ENCODE results near the gene HDHD3. TPM values are rescaled to one million over a fixed set of nuclear protein-coding genes. Genes with fewer than 3 reads are reported as not detected.

The HDHD3 gene
- polyA plus RNA-seq, 1 donor (not counting 4 experiments of a cell fraction or from before 2014, with no cell fraction given), result 14.7 TPM

DNA sequence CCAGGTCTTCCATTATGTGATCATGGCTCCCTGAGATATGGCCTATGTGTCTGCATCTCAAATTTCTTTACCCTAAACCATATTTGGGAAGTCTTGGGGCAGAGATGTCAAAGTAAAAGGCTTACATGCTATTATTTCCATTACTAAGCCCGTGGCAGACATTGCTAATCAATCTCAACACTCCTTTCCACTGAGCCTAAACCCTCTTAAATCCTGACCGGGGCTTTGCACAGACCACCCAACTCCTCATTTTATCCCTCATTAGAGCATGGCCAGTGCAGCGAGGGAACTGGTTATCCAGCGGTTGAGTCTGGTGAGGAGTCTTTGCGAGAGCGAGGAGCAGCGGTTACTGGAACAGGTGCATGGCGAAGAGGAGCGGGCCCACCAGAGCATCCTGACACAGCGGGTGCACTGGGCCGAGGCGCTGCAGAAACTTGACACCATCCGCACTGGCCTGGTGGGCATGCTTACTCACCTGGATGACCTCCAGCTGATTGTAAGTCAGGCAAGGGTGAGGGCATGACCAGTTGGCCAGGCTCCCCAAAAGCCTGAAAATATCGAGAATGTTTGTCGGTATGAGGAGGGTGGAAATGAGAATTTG lies 16.4 kb downstream of the HDHD3 start:
- Histone ChIP-seq H3K4me3 (ENCODE audit: control insufficient read depth in 2 of 3, extremely low read depth in 1 of 3, insufficient read depth in 2 of 3, low read depth in 1 of 3, low read length in 3 of 3) (no peak overlapping the region), H3K4me2 (ENCODE audit: control insufficient read depth, extremely low read depth, insufficient read depth, low read depth, low read length) (no peak overlapping the region), H3K4me1 (ENCODE audit: control insufficient read depth, extremely low read depth, insufficient read depth, low read length) (no peaks in the 10 kb centered on the region), H3K9ac (ENCODE audit: control insufficient read depth, extremely low read depth, insufficient read depth, low read length) (no peak overlapping the region), H3K9me3 (ENCODE audit: control insufficient read depth, low read depth, low read length) (no peaks in the 10 kb centered on the region), H3K36me3 (ENCODE audit: control insufficient read depth in 2 of 2, extremely low read depth in 1 of 2, insufficient read depth in 2 of 2, low read length in 2 of 2) (no peaks in the 10 kb centered on the region), H3K27ac (ENCODE audit: control insufficient read depth, insufficient read depth, low read length) (no peak overlapping the region), H3K27me3 (ENCODE audit: control insufficient read depth, extremely low read depth, insufficient read depth, low read length) (no peaks in the 10 kb centered on the region), H3K79me2 (ENCODE audit: control insufficient read depth, insufficient read depth, low read length) (no peaks in the 10 kb centered on the region), H2AFZ (ENCODE audit: control insufficient read depth, low read length) (no peak overlapping the region), H4K20me1 (ENCODE audit: control insufficient read depth, extremely low read depth, insufficient read depth, low read length) (no peaks in the 10 kb centered on the region), H3K9me1 (ENCODE audit: control insufficient read depth, extremely low read depth, insufficient read depth, low read length) (no peaks in the 10 kb centered on the region)
- no peak for TF ChIP-seq EZH2 (IDR thresholded peaks at IDR 0.05; ENCODE audit: low read length)
- TF ChIP-seq, protein P1, sequence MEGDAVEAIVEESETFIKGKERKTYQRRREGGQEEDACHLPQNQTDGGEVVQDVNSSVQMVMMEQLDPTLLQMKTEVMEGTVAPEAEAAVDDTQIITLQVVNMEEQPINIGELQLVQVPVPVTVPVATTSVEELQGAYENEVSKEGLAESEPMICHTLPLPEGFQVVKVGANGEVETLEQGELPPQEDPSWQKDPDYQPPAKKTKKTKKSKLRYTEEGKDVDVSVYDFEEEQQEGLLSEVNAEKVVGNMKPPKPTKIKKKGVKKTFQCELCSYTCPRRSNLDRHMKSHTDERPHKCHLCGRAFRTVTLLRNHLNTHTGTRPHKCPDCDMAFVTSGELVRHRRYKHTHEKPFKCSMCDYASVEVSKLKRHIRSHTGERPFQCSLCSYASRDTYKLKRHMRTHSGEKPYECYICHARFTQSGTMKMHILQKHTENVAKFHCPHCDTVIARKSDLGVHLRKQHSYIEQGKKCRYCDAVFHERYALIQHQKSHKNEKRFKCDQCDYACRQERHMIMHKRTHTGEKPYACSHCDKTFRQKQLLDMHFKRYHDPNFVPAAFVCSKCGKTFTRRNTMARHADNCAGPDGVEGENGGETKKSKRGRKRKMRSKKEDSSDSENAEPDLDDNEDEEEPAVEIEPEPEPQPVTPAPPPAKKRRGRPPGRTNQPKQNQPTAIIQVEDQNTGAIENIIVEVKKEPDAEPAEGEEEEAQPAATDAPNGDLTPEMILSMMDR (optimal IDR thresholded peaks at IDR 0.05 in 1 of 3, IDR thresholded peaks at IDR 0.05 in 1 of 3, conservative IDR thresholded peaks at IDR 0.05 in 1 of 3; ENCODE audit: extremely low read depth in 1 of 3, insufficient read depth in 2 of 3, low read length in 3 of 3), result no peak
- dilution Hi-C loops (cut with MboI; ENCODE audit: extremely low pct_ligation_motif_present, low sequenced_read_pairs), result no loop called here
- FAIRE-seq, result no peak
- no peak for DNase-seq (ENCODE audit: low read depth, low spot score)

DNA sequence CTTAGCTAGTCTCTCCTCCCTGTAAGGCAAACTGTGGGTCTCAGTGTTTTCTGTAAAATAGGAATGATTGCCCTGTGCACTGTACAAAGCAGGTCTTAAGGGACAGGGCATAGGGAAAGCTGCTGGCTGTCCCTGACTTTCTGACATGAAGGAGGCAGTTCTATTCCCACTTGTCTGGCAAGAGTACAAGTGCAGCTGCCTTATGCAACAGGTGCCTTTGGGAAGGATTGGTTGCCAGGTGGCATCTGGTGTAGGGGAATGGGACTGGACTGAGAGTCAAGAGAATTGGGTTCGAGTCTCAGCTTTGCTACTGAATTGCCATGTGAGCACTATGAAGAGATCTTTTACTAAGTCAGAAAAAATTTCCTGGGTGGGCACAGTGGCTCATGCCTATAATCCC lies 17.4 kb downstream of the HDHD3 start:
- Histone ChIP-seq H3K27me3 (ENCODE audit: control insufficient read depth, extremely low read depth, insufficient read depth, low read length) (no peaks in the 10 kb centered on the region), H3K4me1 (ENCODE audit: control insufficient read depth, extremely low read depth, insufficient read depth, low read length) (no peaks in the 10 kb centered on the region), H4K20me1 (ENCODE audit: control insufficient read depth, extremely low read depth, insufficient read depth, low read length) (no peaks in the 10 kb centered on the region), H3K79me2 (ENCODE audit: control insufficient read depth, insufficient read depth, low read length) (no peaks in the 10 kb centered on the region), H3K9ac (ENCODE audit: control insufficient read depth, extremely low read depth, insufficient read depth, low read length) (no peak overlapping the region), H3K27ac (ENCODE audit: control insufficient read depth, insufficient read depth, low read length) (no peak overlapping the region), H3K36me3 (ENCODE audit: control insufficient read depth in 2 of 2, extremely low read depth in 1 of 2, insufficient read depth in 2 of 2, low read length in 2 of 2) (no peaks in the 10 kb centered on the region), H2AFZ (ENCODE audit: control insufficient read depth, low read length) (no peak overlapping the region), H3K9me1 (ENCODE audit: control insufficient read depth, extremely low read depth, insufficient read depth, low read length) (no peaks in the 10 kb centered on the region), H3K9me3 (ENCODE audit: control insufficient read depth, low read depth, low read length) (no peaks in the 10 kb centered on the region), H3K4me2 (ENCODE audit: control insufficient read depth, extremely low read depth, insufficient read depth, low read depth, low read length) (no peak overlapping the region), H3K4me3 (ENCODE audit: control insufficient read depth in 2 of 3, extremely low read depth in 1 of 3, insufficient read depth in 2 of 3, low read depth in 1 of 3, low read length in 3 of 3) (no peak overlapping the region)
- no peak for TF ChIP-seq EZH2 (IDR thresholded peaks at IDR 0.05; ENCODE audit: low read length)
- TF ChIP-seq, protein P1 (optimal IDR thresholded peaks at IDR 0.05 in 1 of 3, IDR thresholded peaks at IDR 0.05 in 1 of 3, conservative IDR thresholded peaks at IDR 0.05 in 1 of 3; ENCODE audit: extremely low read depth in 1 of 3, insufficient read depth in 2 of 3, low read length in 3 of 3), result no peak
- DNase-seq (ENCODE audit: low read depth, low spot score) (no peak), FAIRE-seq (no peak)
- dilution Hi-C loops (cut with MboI; ENCODE audit: extremely low pct_ligation_motif_present, low sequenced_read_pairs), result no loop called here
